Hepatocyte (in vitro differentiated cells): Measurements from ENCODE around the gene CHST3.

Experiments
- EZH2 ChIP-seq: fragments of 200-600 bp; sonication (generic); IDR thresholded peaks from 2 replicates; pipeline ENCODE4 v1.6.1; 2016; ENCODE audit warnings: antibody characterized with exemption, mild to moderate bottlenecking, borderline replicate concordance
- TF ChIP-seq, protein P1 (sequence below): fragments of 200-600 bp; sonication (generic); IDR thresholded peaks from 2 replicates; pipeline ENCODE4 v1.5.1; 2016; ENCODE audit warnings: antibody characterized with exemption, mild to moderate bottlenecking; ENCODE audit not compliant: poor library complexity

DNA sequence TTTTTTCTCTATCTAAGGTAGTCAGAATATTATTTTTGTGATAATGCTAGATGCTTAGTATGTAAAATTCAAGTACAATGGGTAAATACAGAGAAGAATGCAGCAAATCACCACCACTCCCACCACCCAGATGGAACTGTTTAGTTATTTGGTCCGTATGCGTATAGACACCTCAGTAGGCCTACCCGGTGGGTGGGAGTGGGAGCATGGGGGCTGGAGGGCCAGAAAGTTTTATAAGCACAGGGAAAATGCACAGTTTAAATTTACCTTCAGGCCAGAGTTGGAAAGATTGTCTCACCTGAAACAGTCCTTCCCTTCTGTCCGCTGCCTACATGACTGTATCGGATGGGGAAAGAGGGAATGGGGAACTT lies 15.5 kb downstream of the CHST3 start:
- no peak for TF ChIP-seq EZH2
- TF ChIP-seq, protein P1, sequence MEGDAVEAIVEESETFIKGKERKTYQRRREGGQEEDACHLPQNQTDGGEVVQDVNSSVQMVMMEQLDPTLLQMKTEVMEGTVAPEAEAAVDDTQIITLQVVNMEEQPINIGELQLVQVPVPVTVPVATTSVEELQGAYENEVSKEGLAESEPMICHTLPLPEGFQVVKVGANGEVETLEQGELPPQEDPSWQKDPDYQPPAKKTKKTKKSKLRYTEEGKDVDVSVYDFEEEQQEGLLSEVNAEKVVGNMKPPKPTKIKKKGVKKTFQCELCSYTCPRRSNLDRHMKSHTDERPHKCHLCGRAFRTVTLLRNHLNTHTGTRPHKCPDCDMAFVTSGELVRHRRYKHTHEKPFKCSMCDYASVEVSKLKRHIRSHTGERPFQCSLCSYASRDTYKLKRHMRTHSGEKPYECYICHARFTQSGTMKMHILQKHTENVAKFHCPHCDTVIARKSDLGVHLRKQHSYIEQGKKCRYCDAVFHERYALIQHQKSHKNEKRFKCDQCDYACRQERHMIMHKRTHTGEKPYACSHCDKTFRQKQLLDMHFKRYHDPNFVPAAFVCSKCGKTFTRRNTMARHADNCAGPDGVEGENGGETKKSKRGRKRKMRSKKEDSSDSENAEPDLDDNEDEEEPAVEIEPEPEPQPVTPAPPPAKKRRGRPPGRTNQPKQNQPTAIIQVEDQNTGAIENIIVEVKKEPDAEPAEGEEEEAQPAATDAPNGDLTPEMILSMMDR: no peak
